H1 (cell line): ENCODE measurements around the gene ORC3. TPM values are rescaled to one million over a fixed set of nuclear protein-coding genes. Genes with fewer than 3 reads are reported as not detected.
A peak's percentile ranks its signal among the peaks of the same experiment; 100 is the strongest.

ENCODE experiments used
- CTCF ChIA-PET: fragments of 300-600 bp; sonication (Branson Sonifier 250); formaldehyde crosslinking; loops from one replicate; lab custom pipeline; 2021; ENCODE audit not compliant: partially characterized antibody; lab: Charles Lee
- POLR2A ChIA-PET: fragments of 300-600 bp; sonication (Branson Sonifier 250); formaldehyde crosslinking; loops from one replicate; lab custom pipeline; 2021; ENCODE audit warnings: inconsistent platforms; ENCODE audit not compliant: partially characterized antibody; lab: Charles Lee
- DNase-seq, 2 experiments: peaks; one replicate each; pipeline versions ENCODE4 v3.0.0 to v3.0.0-alpha.2; 2010 to 2022; ENCODE audit warnings: low spot score in 2 of 2, low read depth in 1 of 2, mixed read lengths in 1 of 2
- FAIRE-seq: peaks from 2 replicates; lab custom pipeline; 2011; peaks lifted over from hg19 to GRCh38; lab: Jason Lieb, UNC
- H2AFZ ChIP-seq: 2 replicates; pipeline ENCODE4 v1.8.1; 2012; ENCODE audit warnings: low read length, inconsistent platforms
- H2AK5ac ChIP-seq: 2 replicates; pipeline ENCODE4 v1.6.1; 2013; ENCODE audit warnings: low read depth, low read length
- H2BK120ac ChIP-seq: replicated peaks from 2 replicates; pipeline ENCODE3; 2013; ENCODE audit warnings: low read depth, low read length, inconsistent platforms
- H2BK12ac ChIP-seq: 2 replicates; pipeline ENCODE4 v1.6.1; 2013; ENCODE audit warnings: low read depth, low read length
- H2BK15ac ChIP-seq: 2 replicates; pipeline ENCODE4 v1.6.1; 2013; ENCODE audit warnings: low read length
- H2BK20ac ChIP-seq: 2 replicates; pipeline ENCODE4 v1.6.1; 2013; ENCODE audit warnings: low read length
- H2BK5ac ChIP-seq: 2 replicates; pipeline ENCODE4 v1.6.1; 2013; ENCODE audit warnings: low read depth, low read length
- H3K14ac ChIP-seq: 2 replicates; pipeline ENCODE4 v1.6.1; 2013; ENCODE audit warnings: inconsistent platforms; ENCODE audit not compliant: insufficient read length
- H3K18ac ChIP-seq: 2 replicates; pipeline ENCODE4 v1.6.1; 2013; ENCODE audit warnings: low read length; ENCODE audit errors: extremely low read depth
- H3K23ac ChIP-seq: 2 replicates; pipeline ENCODE4 v1.6.1; 2013; ENCODE audit warnings: inconsistent platforms; ENCODE audit not compliant: insufficient read length
- H3K23me2 ChIP-seq: 2 replicates; pipeline ENCODE4 v1.6.1; 2013; ENCODE audit warnings: low read depth, low read length
- H3K27ac ChIP-seq: 2 replicates; pipeline ENCODE4 v1.6.1; 2011; ENCODE audit warnings: low read depth, low read length, inconsistent platforms
- H3K27me3 ChIP-seq, 4 experiments: replicated peaks in 1 of 4; 1 replicate in 1 of 4; 2 replicates in 3 of 4; pipeline versions ENCODE4 v1.6.1 to v1.8.1; 2011 to 2013; ENCODE audit warnings: low read length in 3 of 4, mild to moderate bottlenecking in 3 of 4, inconsistent platforms in 2 of 4, mixed read lengths in 2 of 4, moderate library complexity in 1 of 4; ENCODE audit not compliant: control insufficient read depth in 3 of 4, insufficient read depth in 3 of 4; ENCODE audit errors: extremely low read depth in 1 of 4
- H3K36me3 ChIP-seq, 4 experiments: 2 replicates each; pipeline versions ENCODE4 v1.6.1 to v1.8.1; 2011 to 2013; ENCODE audit warnings: mild to moderate bottlenecking in 4 of 4, low read length in 3 of 4, moderate library complexity in 2 of 4, control low read depth in 1 of 4, inconsistent platforms in 1 of 4; ENCODE audit not compliant: insufficient read depth in 4 of 4, control insufficient read depth in 2 of 4
- H3K4ac ChIP-seq: replicated peaks from 2 replicates; pipeline ENCODE3; 2013; ENCODE audit warnings: low read length, low read depth, mixed read lengths, inconsistent platforms; ENCODE audit not compliant: insufficient read length
- H3K4me1 ChIP-seq, 4 experiments: replicated peaks in 1 of 4; 1 replicate in 1 of 4; 2 replicates in 3 of 4; pipeline versions ENCODE4 v1.6.1 to v1.8.1; 2011 to 2013; ENCODE audit warnings: low read length in 3 of 4, inconsistent platforms in 2 of 4, mixed read lengths in 1 of 4; ENCODE audit not compliant: insufficient read depth in 4 of 4, control insufficient read depth in 3 of 4
- H3K4me2 ChIP-seq, 2 experiments: 2 replicates each; pipeline versions ENCODE4 v1.6.1 to v1.8.1; 2011 to 2013; ENCODE audit warnings: low read depth in 2 of 2, low read length in 2 of 2, control low read depth in 1 of 2, inconsistent platforms in 1 of 2, mild to moderate bottlenecking in 1 of 2; ENCODE audit not compliant: insufficient read depth in 1 of 2
- H3K4me3 ChIP-seq, 4 experiments: fragments of 200-600, 300-600 bp in 1 of 4; sonication (generic), shearing (Covaris generic), sonication (Bioruptor Twin) in 1 of 4; 2 replicates each; pipeline versions ENCODE4 v1.5.1 to v1.8.1; 2011 to 2016; ENCODE audit warnings: low read length in 4 of 4, low read depth in 3 of 4, control low read depth in 2 of 4, inconsistent platforms in 2 of 4, mild to moderate bottlenecking in 2 of 4, mixed read lengths in 1 of 4, moderate library complexity in 1 of 4; ENCODE audit not compliant: insufficient read depth in 2 of 4; ENCODE audit errors: extremely low read depth in 1 of 4
- H3K56ac ChIP-seq: replicated peaks from 2 replicates; pipeline ENCODE3; 2013; ENCODE audit warnings: low read depth, mild to moderate bottlenecking, mixed read lengths, low read length, inconsistent platforms; ENCODE audit not compliant: insufficient read length
- H3K79me1 ChIP-seq: 2 replicates; pipeline ENCODE4 v1.6.1; 2013; ENCODE audit warnings: low read depth, low read length, control low read depth
- H3K79me2 ChIP-seq, 2 experiments: 2 replicates each; pipeline versions ENCODE4 v1.6.1 to v1.8.1; 2012 to 2013; ENCODE audit warnings: low read length in 2 of 2, mild to moderate bottlenecking in 2 of 2, inconsistent platforms in 1 of 2; ENCODE audit not compliant: insufficient read depth in 2 of 2, control insufficient read depth in 1 of 2
- H3K9ac ChIP-seq, 4 experiments: replicated peaks in 1 of 4; 1 replicate in 1 of 4; 2 replicates in 3 of 4; pipeline versions ENCODE4 v1.6.1 to v1.8.1; 2011 to 2013; ENCODE audit warnings: low read depth in 3 of 4, low read length in 3 of 4, control low read depth in 2 of 4, mild to moderate bottlenecking in 2 of 4, moderate library complexity in 2 of 4, inconsistent platforms in 1 of 4; ENCODE audit errors: extremely low read depth in 1 of 4
- H3K9me3 ChIP-seq, 2 experiments: 2 replicates each; pipeline versions ENCODE4 v1.6.1 to v1.8.1; 2012 to 2013; ENCODE audit warnings: mild to moderate bottlenecking in 2 of 2, moderate library complexity in 2 of 2, control low read depth in 1 of 2, inconsistent platforms in 1 of 2, low read depth in 1 of 2, low read length in 1 of 2, mixed read lengths in 1 of 2; ENCODE audit not compliant: insufficient read depth in 2 of 2
- H4K20me1 ChIP-seq, 2 experiments: replicated peaks in 1 of 2; 2 replicates each; pipeline versions ENCODE3 to v1.8.1; 2011 to 2013; ENCODE audit warnings: inconsistent platforms in 2 of 2, low read length in 2 of 2, mild to moderate bottlenecking in 1 of 2; ENCODE audit not compliant: insufficient read depth in 2 of 2, control insufficient read depth in 1 of 2
- H4K5ac ChIP-seq: 2 replicates; pipeline ENCODE4 v1.6.1; 2013; ENCODE audit warnings: low read length, low read depth, mixed read lengths, inconsistent platforms; ENCODE audit not compliant: insufficient read length
- H4K8ac ChIP-seq: 2 replicates; pipeline ENCODE4 v1.8.0; 2013; ENCODE audit warnings: mild to moderate bottlenecking, moderate library complexity, low read length, inconsistent platforms; ENCODE audit not compliant: insufficient read depth; ENCODE audit errors: extremely low read depth
- H4K91ac ChIP-seq: replicated peaks from 2 replicates; pipeline ENCODE3; 2013; ENCODE audit warnings: low read length, mixed read lengths, inconsistent platforms; ENCODE audit not compliant: insufficient read length
- ASH2L ChIP-seq: fragments of 200-600, 300-600 bp; sonication (generic); IDR thresholded peaks from one replicate; pipeline ENCODE4 v1.7.1; 2017; ENCODE audit warnings: low read length
- CHD1 ChIP-seq: IDR thresholded peaks from 2 replicates; pipeline ENCODE4 v1.6.1; 2012; ENCODE audit warnings: low read depth, low read length, improper control_type of control experiment
- KDM4A ChIP-seq: IDR thresholded peaks from one replicate; pipeline ENCODE4 v1.7.1; 2012; ENCODE audit warnings: low read depth, mild to moderate bottlenecking, moderate library complexity, low read length, inconsistent platforms; ENCODE audit not compliant: severe bottlenecking
- POLR2A ChIP-seq, 2 experiments: IDR thresholded peaks; 1 replicate in 1 of 2; 2 replicates in 1 of 2; pipeline ENCODE4 v1.6.1; 2011; ENCODE audit warnings: low read depth in 2 of 2, low read length in 2 of 2, mild to moderate bottlenecking in 2 of 2; ENCODE audit errors: control extremely low read depth in 1 of 2
- POLR2AphosphoS5 ChIP-seq: IDR thresholded peaks from 2 replicates; pipeline ENCODE4 v1.6.1; 2011; ENCODE audit warnings: low read depth, low read length
- RBBP5 ChIP-seq: IDR thresholded peaks from 2 replicates; pipeline ENCODE4 v1.7.1; 2012; ENCODE audit warnings: low read depth, mild to moderate bottlenecking, inconsistent platforms, low read length, moderate library complexity, borderline replicate concordance
- SIN3A ChIP-seq, 2 experiments: IDR thresholded peaks in 1 of 2; conservative IDR thresholded peaks in 1 of 2; 2 replicates each; pipeline ENCODE4 v1.6.1; 2011 to 2012; ENCODE audit warnings: low read length in 2 of 2, improper control_type of control experiment in 1 of 2, low read depth in 1 of 2, mild to moderate bottlenecking in 1 of 2
- ZNF274 ChIP-seq: IDR thresholded peaks from 2 replicates; pipeline ENCODE4 v1.7.0; 2012; ENCODE audit warnings: low read length, borderline replicate concordance; ENCODE audit errors: extremely low read depth
- WGBS, 2 experiments: shearing (Covaris generic) in 1 of 2; methylation state at CpG; one replicate each; pipeline versions ENCODE4 v1.1.6 to v1.1.7; 2013 to 2015; ENCODE audit warnings: low lambda C conversion rate in 2 of 2, mixed read lengths in 2 of 2, inconsistent platforms in 1 of 2, low coverage in 1 of 2, missing lambda C conversion rate in 1 of 2; ENCODE audit not compliant: insufficient replicate concordance in 2 of 2, insufficient coverage in 1 of 2, insufficient read length in 1 of 2; ENCODE audit errors: extremely low coverage in 1 of 2, missing lambda C conversion rate in 1 of 2; 5-methylcytosine and 5-hydroxymethylcytosine counted together
- polyA plus RNA-seq, 7 experiments: library from polyadenylated mRNA; depleted of rRNA in 3 of 7; stranded (reverse) in 5 of 7; unstranded in 2 of 7; fragments of >200 nt in 5 of 7; fragments of 200-250 nt in 2 of 7; gene quantifications; 1 replicate in 5 of 7; 2 replicates in 1 of 7; 4 replicates in 1 of 7; pipeline versions ENCODE4 v1.2.1 to v1.2.3, GENCODE V29; 2011 to 2013; ENCODE audit warnings: missing spikeins in 2 of 7, mixed read lengths in 2 of 7
- total RNA-seq: library from RNA; stranded (reverse); fragmentation: NEBNext Ultra II Directional; extraction: Animal tissue kit (Norgen Biotek cat#: 25700); gene quantifications from 2 replicates; pipeline ENCODE4 v1.2.1, GENCODE V29; 2021
- TF ChIP-seq, protein P1 (sequence below): IDR thresholded peaks from 2 replicates; pipeline ENCODE4 v1.6.1; 2012; ENCODE audit warnings: low read length, inconsistent platforms

Gene ORC3
- total and polyA plus RNA-seq, 2 of the 8 experiments (the other 6 are each of a cell fraction or from before 2014, with no cell fraction given) = 35.9 to 60.9 TPM

DNA sequence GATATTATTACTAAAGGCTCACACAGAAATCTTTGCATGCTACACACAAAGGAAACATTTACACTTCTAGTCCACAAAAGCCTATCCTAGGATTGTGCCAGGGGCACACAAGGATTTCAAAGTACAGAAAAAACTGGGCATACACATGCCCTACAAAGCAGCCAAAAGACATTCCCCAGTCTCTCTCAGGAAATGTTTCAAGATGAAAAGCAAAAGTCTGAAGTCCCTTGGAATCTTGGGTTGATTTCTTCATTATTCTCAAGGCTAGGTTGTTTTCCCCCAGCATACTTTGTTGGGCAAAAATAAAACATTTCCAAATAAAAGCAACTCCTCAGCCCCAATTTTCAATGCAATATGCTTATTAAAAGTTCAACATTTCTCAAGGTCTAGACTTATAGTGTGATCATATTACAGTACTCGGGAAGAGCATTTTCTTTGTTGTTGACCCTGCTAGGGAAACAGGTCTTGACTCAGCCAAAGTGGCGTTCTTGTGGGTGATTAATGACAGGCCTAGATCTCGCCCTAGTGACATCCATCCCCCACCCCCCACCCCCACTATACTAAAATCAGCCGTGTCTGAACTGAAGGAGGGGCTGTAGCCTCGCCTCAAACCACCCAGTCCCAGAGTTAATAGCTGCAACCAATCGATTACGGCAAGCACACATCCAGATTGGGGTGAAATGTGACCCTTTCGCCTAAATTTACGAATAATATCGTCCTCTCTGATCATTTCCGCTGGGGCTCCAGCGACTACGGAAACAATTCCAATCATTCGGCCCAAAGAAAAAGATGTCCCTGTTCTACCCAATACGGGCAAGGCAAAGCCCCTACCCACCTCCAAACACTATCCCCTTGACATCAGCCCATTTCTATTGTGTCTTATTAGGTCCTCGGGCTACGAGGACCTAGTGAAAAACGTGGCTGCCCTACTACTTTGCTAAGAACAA, 110.7 kb downstream of the ORC3 start:
- H3K23me2 ChIP-seq = peaks cover 4% of the 10 kb centered on the region
- H2BK12ac ChIP-seq = no peak overlapping the region
- H3K4me2 ChIP-seq = peak overlapping the region; percentile 58 to 77
- H3K4me1 ChIP-seq = peaks cover 0 to 12% (median 0%) of the 10 kb centered on the region in 4 experiments; a peak in 2 of 7 replicates
- no peak overlapping the region for H4K91ac ChIP-seq
- ChIA-PET CTCF (interaction anchor here (0.6 to 1.8 kb wide), 3 partner anchors 16 to 87 kb away, joined by 3 to 4 read pairs (median 4); no protein-coding TSS in a partner anchor), POLR2A (interaction anchor here (0.6 to 3.0 kb wide), 11 partner anchors 8 to 137 kb away, joined by 3 to 36 read pairs (median 5); no protein-coding TSS in a partner anchor)
- 1% methylated on average over 18 of the region's 18 CpGs; no CpG with 5 or more reads in 1 of the 2 experiments for WGBS, 2 experiments
- H3K23ac ChIP-seq = no peak overlapping the region
- peaks cover 18 to 19% of the 10 kb centered on the region in 2 experiments for H4K20me1 ChIP-seq
- H2AFZ ChIP-seq = no peak overlapping the region
- H3K9me3 ChIP-seq = no peaks in the 10 kb centered on the region
- no peak overlapping the region for H2BK20ac ChIP-seq
- no peak overlapping the region for H3K14ac ChIP-seq
- no peaks in the 10 kb centered on the region for H3K27me3 ChIP-seq
- H3K9ac ChIP-seq = peak overlapping the region; percentile 90 to 93 (median 92)
- H3K56ac ChIP-seq = peak overlapping the region; percentile 92
- DNase-seq (no peak), FAIRE-seq (no peak)
- peak overlapping the region; percentile 47 for H2BK120ac ChIP-seq
- peak overlapping the region; percentile 24; the same call in 1 of the 2 replicates for H3K18ac ChIP-seq
- peak overlapping the region; percentile 18; the same call in 1 of the 2 replicates for H2BK15ac ChIP-seq
- H4K5ac ChIP-seq = no peak overlapping the region
- H3K27ac ChIP-seq = peak overlapping the region; percentile 92; the same call in 1 of the 2 replicates
- H3K79me1 ChIP-seq = no peaks in the 10 kb centered on the region
- H3K4me3 ChIP-seq = peak overlapping the region; percentile 95 to 99 (median 95)
- H3K36me3 ChIP-seq = no peaks in the 10 kb centered on the region
- no peak overlapping the region for H2AK5ac ChIP-seq
- H2BK5ac ChIP-seq = peak overlapping the region; percentile 97
- H3K79me2 ChIP-seq = peaks cover 51 to 63% of the 10 kb centered on the region in 2 experiments
- peak overlapping the region; percentile 97; the same call in 1 of the 2 replicates for H4K8ac ChIP-seq
- no peak overlapping the region for H3K4ac ChIP-seq
- TF ChIP-seq KDM4A (no peak), ZNF274 (no peak), POLR2AphosphoS5 (no peak), POLR2A (IDR thresholded peaks at IDR 0.05; ENCODE audit: control extremely low read depth in 1 of 2, low read depth in 2 of 2, low read length in 2 of 2) (peak in 1 of 2 experiments; percentile 27; a peak in 1 of 3 replicates), RBBP5 (no peak), CHD1 (no peak), SIN3A (conservative IDR thresholded peaks at IDR 0.05 in 1 of 2, IDR thresholded peaks at IDR 0.05 in 1 of 2; ENCODE audit: low read depth in 1 of 2, low read length in 2 of 2) (peak; percentile 71 to 86; a peak in 2 of 4 replicates), ASH2L (peak; percentile 33)
- TF ChIP-seq, protein P1, sequence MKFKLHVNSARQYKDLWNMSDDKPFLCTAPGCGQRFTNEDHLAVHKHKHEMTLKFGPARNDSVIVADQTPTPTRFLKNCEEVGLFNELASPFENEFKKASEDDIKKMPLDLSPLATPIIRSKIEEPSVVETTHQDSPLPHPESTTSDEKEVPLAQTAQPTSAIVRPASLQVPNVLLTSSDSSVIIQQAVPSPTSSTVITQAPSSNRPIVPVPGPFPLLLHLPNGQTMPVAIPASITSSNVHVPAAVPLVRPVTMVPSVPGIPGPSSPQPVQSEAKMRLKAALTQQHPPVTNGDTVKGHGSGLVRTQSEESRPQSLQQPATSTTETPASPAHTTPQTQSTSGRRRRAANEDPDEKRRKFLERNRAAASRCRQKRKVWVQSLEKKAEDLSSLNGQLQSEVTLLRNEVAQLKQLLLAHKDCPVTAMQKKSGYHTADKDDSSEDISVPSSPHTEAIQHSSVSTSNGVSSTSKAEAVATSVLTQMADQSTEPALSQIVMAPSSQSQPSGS = no peak
